ENCODE data around the gene GALNT14. TPM values are rescaled to one million over a fixed set of nuclear protein-coding genes. Genes with fewer than 3 reads are reported as not detected.

The GALNT14 gene
- polyA plus RNA-seq, 4 donors = 4.9 to 47.3 (median 34.2) TPM

- DNase-seq (ENCODE audit: low read depth in 4 of 4, low spot score in 3 of 4) = no peak
These were observed 49.6 kb downstream of the GALNT14 start for GRCh38 chr2:31088504-31089195.

DNA sequence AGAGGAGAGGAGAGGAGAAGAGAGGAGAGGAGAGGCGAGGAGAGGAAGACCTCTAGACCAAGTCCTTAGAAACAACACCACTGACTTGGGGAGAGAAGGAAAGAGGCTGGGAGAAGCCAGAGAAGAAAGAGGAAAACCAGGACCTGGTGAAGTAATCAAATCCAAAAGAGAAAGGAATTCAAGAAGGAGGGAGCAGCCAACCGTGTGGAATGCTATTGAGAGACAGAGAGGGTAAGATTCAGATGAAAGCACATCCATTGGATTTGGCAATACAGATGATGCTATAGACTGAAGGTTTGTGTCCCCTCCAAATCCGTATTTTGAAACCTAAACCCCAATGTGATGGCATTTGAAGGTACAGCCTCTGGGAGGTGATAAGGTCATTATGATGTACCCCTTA, 50.7 kb downstream of the GALNT14 start:
- no peak for DNase-seq (ENCODE audit: low read depth in 4 of 4, low spot score in 3 of 4)

- DNase-seq (ENCODE audit: low read depth in 4 of 4, low spot score in 3 of 4) = no peak
These were observed 51.6 kb downstream of the GALNT14 start for GRCh38 chr2:31086590-31086989.

- DNase-seq (ENCODE audit: low read depth in 4 of 4, low spot score in 3 of 4) = peak in 3 of 4 donors; percentile 30 to 44 (median 40)
These were observed 54.8 kb downstream of the GALNT14 start for GRCh38 chr2:31083234-31083993.

DNA sequence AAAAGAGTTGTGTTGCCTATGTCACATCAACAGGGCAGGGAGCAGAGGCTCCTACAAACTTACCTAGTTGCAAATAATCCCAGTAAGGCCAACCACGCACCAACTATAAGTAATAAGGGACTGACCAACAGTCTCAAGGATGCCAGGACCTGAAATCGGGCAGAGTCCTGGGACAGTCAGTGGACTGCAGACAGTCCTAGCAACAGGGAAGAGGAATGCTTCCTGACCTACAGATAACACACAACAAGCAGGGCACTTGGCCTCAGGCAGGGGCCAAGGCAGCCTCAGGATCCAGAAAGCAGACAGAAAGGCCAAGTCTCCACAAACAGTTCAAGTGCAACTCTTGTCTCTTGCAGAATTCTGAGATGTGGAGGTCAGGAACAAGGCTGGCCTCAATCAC, 56.2 kb downstream of the GALNT14 start:
- DNase-seq (ENCODE audit: low read depth in 4 of 4, low spot score in 3 of 4) = no peak

DNA sequence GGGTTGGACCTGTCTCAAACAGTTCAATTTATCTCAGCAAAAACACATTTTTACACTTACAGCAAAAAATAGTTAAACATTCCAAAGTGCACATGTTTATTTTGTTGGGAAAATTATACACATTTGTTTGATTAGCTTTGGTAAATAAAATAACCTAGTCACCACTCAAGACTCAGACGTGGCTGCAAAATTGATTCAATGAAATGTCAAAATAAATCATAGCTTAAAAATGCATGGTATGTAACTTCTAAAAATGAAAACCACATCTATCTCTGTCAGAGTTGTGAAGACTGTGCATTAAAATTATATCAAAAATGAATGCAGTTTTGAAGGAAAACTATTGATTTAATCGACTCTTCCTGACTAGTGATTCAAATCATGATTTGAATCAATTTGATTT, 56.7 kb downstream of the GALNT14 start:
- no peak for DNase-seq (ENCODE audit: low read depth in 4 of 4, low spot score in 3 of 4)

GRCh38 chr2:31080361-31080760, 57.9 kb downstream of the GALNT14 start:
- no peak for DNase-seq (ENCODE audit: low read depth in 4 of 4, low spot score in 3 of 4)

DNA sequence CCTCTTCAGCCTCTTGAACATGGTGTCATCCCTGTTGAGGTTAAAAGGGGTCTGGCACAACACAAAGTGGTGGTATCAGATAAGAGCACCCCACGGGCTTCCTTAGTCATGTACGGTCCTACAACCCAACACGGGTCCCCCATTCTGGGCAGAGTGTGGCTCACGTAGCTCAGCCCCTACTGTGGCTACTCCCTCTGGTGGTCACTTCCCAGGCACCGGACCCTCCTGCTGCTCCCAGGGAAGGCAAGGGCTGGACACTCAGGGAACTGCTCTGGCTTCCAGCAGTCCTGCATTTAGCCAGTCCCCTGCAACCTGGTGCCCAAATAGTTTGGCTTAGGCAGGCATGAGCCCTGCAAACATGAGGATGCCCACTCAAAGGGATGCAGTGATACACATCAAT, 58.6 kb downstream of the GALNT14 start:
- no peak for DNase-seq (ENCODE audit: low read depth in 4 of 4, low spot score in 3 of 4)

- no peak for DNase-seq (ENCODE audit: low read depth in 4 of 4, low spot score in 3 of 4)
These were observed 59.6 kb downstream of the GALNT14 start for GRCh38 chr2:31078579-31079105.

DNA sequence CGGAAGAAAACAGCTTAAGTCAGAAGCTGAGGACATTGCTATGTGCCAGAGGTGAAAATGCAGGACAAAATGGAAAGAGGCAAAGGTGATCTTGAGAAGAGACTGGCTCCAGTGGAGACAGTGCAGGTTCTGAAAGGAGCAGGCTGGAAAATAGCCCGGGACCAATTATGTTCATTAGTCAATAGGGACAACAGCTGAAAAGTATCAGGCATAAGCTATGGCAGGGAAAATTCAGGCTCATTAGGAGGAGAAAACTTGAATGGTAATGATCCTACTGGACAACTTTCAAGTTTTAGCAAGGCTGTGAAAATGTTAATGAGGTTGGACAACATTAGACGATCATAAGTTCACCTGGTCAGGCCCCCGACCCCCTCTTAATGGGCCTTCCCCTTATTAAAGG, 60.2 kb downstream of the GALNT14 start:
- no peak for DNase-seq (ENCODE audit: low read depth in 4 of 4, low spot score in 3 of 4)

- no peak for DNase-seq (ENCODE audit: low read depth in 4 of 4, low spot score in 3 of 4)
These were observed 62.2 kb downstream of the GALNT14 start for GRCh38 chr2:31075941-31076590.

DNA sequence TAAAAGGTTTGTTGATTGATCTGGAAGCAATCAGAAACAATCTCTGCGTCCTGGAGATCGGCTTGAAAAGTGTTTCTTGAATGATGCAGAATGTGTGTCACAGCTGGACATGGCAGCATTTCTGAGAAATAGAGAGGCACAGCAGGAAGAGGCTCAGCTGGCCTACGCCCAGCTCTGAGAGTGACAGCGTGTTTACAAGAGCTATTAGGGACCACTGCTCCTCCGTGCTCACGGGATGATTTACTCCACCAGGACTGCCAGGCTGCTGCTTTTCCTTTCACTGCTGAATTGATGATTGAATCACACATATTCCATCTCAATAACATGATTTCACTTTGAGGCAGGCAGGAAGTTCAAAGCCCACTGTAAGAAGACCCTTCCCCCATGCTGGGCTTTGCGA, 62.8 kb downstream of the GALNT14 start:
- no peak for DNase-seq (ENCODE audit: low read depth in 4 of 4, low spot score in 3 of 4)

DNA sequence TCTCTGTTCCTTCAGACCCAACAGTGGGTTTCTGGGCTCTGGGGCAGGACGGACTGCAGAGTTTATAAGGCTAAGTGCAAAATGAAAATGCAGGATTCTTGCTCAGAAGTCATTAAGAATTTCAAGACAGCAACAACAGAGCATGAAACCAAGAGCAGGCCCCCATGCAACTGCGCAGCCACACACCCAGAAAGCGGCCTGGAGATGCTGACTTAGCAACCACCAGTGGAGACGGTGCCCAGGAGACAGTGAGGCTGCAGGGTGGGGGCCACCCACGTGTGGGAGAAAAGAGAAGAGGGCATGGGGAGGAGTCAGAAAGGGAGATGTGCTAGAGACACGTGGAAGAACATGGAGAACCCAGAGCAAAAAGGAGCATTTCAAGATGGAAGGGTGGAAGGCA, 66.5 kb downstream of the GALNT14 start:
- no peak for DNase-seq (ENCODE audit: low read depth in 4 of 4, low spot score in 3 of 4)

GRCh38 chr2:31070339-31071125, 67.7 kb downstream of the GALNT14 start:
- DNase-seq (ENCODE audit: low read depth in 4 of 4, low spot score in 3 of 4) = no peak

GRCh38 chr2:31069643-31070325, 68.5 kb downstream of the GALNT14 start:
- DNase-seq (ENCODE audit: low read depth in 4 of 4, low spot score in 3 of 4) = no peak

GRCh38 chr2:31067259-31067658, 71.0 kb downstream of the GALNT14 start:
- no peak for DNase-seq (ENCODE audit: low read depth in 4 of 4, low spot score in 3 of 4)

- no peak for DNase-seq (ENCODE audit: low read depth in 4 of 4, low spot score in 3 of 4)
These were observed 71.7 kb downstream of the GALNT14 start for GRCh38 chr2:31066551-31066950.

GRCh38 chr2:31066086-31066485, 72.2 kb downstream of the GALNT14 start:
- no peak for DNase-seq (ENCODE audit: low read depth in 4 of 4, low spot score in 3 of 4)

GRCh38 chr2:31065356-31065755, 72.9 kb downstream of the GALNT14 start:
- no peak for DNase-seq (ENCODE audit: low read depth in 4 of 4, low spot score in 3 of 4)

GRCh38 chr2:31060397-31060796, 77.8 kb downstream of the GALNT14 start:
- peak in 2 of 4 donors; percentile 29 to 47 for DNase-seq (ENCODE audit: low read depth in 4 of 4, low spot score in 3 of 4)

All from left renal pelvis (tissue), 4 donors.